ENCODE data around the gene CCNJ. TPM values are rescaled to one million over a fixed set of nuclear protein-coding genes. Genes with fewer than 3 reads are reported as not detected.

The CCNJ gene
- total and polyA plus RNA-seq, 8 donors, result 1.5 to 3.8 (median 2.5) TPM

DNA sequence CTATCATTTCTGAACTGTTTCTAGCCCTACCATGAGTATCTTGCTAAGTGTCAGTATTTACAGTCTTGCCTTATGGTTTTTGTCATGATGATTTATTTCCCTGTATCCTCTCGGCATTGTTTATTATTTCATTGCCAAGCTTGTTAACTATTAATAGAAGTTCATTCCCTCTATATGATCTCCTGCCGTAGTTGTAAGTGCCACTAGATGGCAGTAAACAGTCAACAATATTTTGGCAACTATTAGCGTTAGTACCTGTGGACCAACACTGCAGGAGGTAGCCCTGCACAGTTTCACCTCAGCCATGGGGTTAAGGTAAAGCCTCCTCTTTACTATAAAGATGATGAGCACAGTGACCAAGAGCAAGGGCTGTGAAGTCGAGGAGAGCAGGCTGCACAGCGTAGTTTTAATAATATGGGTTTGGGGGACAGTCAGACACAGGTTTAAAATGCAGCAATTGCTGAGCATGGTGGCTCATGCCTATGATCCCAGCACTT is 26.1 kb upstream of the CCNJ start:
- Histone ChIP-seq H3K4me3 (no peak overlapping the region), H3K4me1 (no peaks in the 10 kb centered on the region), H3K9me3 (no peaks in the 10 kb centered on the region), H3K36me3 (no peaks in the 10 kb centered on the region), H3K27ac (no peak overlapping the region), H3K27me3 (no peaks in the 10 kb centered on the region)
- 10 to 12% methylated on average over 5 of the region's 5 CpGs for WGBS, 2 donors
- peak; percentile 89 for FAIRE-seq
- TF ChIP-seq, protein P1, sequence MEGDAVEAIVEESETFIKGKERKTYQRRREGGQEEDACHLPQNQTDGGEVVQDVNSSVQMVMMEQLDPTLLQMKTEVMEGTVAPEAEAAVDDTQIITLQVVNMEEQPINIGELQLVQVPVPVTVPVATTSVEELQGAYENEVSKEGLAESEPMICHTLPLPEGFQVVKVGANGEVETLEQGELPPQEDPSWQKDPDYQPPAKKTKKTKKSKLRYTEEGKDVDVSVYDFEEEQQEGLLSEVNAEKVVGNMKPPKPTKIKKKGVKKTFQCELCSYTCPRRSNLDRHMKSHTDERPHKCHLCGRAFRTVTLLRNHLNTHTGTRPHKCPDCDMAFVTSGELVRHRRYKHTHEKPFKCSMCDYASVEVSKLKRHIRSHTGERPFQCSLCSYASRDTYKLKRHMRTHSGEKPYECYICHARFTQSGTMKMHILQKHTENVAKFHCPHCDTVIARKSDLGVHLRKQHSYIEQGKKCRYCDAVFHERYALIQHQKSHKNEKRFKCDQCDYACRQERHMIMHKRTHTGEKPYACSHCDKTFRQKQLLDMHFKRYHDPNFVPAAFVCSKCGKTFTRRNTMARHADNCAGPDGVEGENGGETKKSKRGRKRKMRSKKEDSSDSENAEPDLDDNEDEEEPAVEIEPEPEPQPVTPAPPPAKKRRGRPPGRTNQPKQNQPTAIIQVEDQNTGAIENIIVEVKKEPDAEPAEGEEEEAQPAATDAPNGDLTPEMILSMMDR (IDR thresholded peaks at IDR 0.05), result peak; percentile 62 to 77 (median 72)
- ATAC-seq, result peak; percentile 91 to 99 (median 94)
- intact Hi-C loops (cut with DNase I), result no loop called here
- peak in 3 of 6 donors; percentile 17 to 63 (median 21) for DNase-seq

GRCh38 chr10:96021332-96021731 is 22.1 kb upstream of the CCNJ start:
- TF ChIP-seq, protein P1 (IDR thresholded peaks at IDR 0.05), result no peak
- Histone ChIP-seq H3K4me3 (no peak overlapping the region), H3K9me3 (no peaks in the 10 kb centered on the region), H3K27ac (no peak overlapping the region), H3K27me3 (no peaks in the 10 kb centered on the region), H3K36me3 (no peaks in the 10 kb centered on the region), H3K4me1 (no peaks in the 10 kb centered on the region)
- FAIRE-seq (no peak), ATAC-seq (no peak), DNase-seq (no peak)
- intact Hi-C loops (cut with DNase I), result no loop called here
- WGBS, 2 donors, result 84 to 87% methylated on average over 1 of the region's 1 CpG

- Histone ChIP-seq H3K36me3 (no peaks in the 10 kb centered on the region), H3K4me1 (no peaks in the 10 kb centered on the region), H3K27me3 (no peaks in the 10 kb centered on the region), H3K9me3 (no peaks in the 10 kb centered on the region), H3K4me3 (no peak overlapping the region), H3K27ac (no peak overlapping the region)
- ATAC-seq (no peak), DNase-seq (no peak), FAIRE-seq (no peak)
- 80 to 85% methylated on average over 2 of the region's 2 CpGs for WGBS, 2 donors
- TF ChIP-seq, protein P1 (IDR thresholded peaks at IDR 0.05), result no peak
- intact Hi-C loops (cut with DNase I), result no loop called here
These were observed 20.6 kb upstream of the CCNJ start for GRCh38 chr10:96022739-96023138.

- H3K27ac ChIP-seq, result no peak overlapping the region
- ATAC-seq (no peak), DNase-seq (no peak), FAIRE-seq (no peak)
- H3K27me3 ChIP-seq, result no peaks in the 10 kb centered on the region
- no peaks in the 10 kb centered on the region for H3K9me3 ChIP-seq
- no peaks in the 10 kb centered on the region for H3K36me3 ChIP-seq
- no peaks in the 10 kb centered on the region for H3K4me1 ChIP-seq
- TF ChIP-seq, protein P1 (IDR thresholded peaks at IDR 0.05), result no peak
- no peak overlapping the region for H3K4me3 ChIP-seq
- intact Hi-C loops (cut with DNase I), result no loop called here
These were observed 20.2 kb upstream of the CCNJ start for GRCh38 chr10:96023168-96023567.

DNA sequence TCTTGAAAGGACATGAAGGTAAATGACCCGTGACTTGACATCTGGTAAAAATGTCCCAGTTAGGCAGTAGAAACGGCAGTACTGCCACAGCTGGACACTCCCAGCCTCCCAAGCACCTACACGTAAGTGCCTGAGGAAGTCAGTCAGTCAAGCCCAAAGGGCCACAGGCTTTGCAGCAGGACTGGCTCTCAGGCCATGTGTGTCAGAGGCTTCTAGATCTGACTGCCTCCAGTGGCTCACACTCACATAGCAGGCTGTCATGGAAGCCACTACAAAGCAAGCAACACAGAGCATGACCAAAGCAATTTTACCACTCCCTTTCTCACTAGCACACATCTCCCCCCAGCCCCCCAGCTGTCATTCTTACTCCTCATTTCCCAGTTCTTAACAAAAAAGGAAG is 17.8 kb upstream of the CCNJ start:
- Histone ChIP-seq H3K36me3 (no peaks in the 10 kb centered on the region), H3K4me3 (no peak overlapping the region), H3K9me3 (no peaks in the 10 kb centered on the region), H3K27me3 (no peaks in the 10 kb centered on the region), H3K4me1 (no peaks in the 10 kb centered on the region), H3K27ac (no peak overlapping the region)
- WGBS, 2 donors, result 85 to 91% methylated on average over 3 of the region's 3 CpGs
- TF ChIP-seq, protein P1 (IDR thresholded peaks at IDR 0.05), result no peak
- ATAC-seq (peak in 1 of 4 donors; percentile 45), FAIRE-seq (no peak), DNase-seq (no peak)
- intact Hi-C loops (cut with DNase I), result no loop called here

Data from pancreas (tissue), 10 donors.